SK-N-SH (cell line): ENCODE measurements around the gene DRD2. TPM values are rescaled to one million over a fixed set of nuclear protein-coding genes. Genes with fewer than 3 reads are reported as not detected.

ENCODE experiments used
- CTCF ChIA-PET: fragments of 300-600, 350-600 bp; formaldehyde crosslinking; extraction: SDS; loops from one replicate; lab custom pipeline; 2021; lab: Yijun Ruan, JAX
- POLR2A ChIA-PET: fragments of 350-600 bp; sonication (Branson Sonifier 250); formaldehyde crosslinking; extraction: SDS; loops from one replicate; lab custom pipeline; 2020; ENCODE audit warnings: antibody characterized with exemption, inconsistent platforms; lab: Yijun Ruan, JAX
- DNase-seq: peaks from one replicate; pipeline ENCODE4 v3.0.0; 2012
- H2AFZ ChIP-seq: fragments of 200-600 bp; sonication (generic); 2 replicates; pipeline ENCODE4 v1.8.1; 2016; ENCODE audit warnings: antibody characterized with exemption, mild to moderate bottlenecking, low read depth
- H3F3A ChIP-seq: fragments of 200-600 bp; sonication (generic); replicated peaks from 2 replicates; pipeline ENCODE3; 2016; ENCODE audit warnings: antibody characterized with exemption, mild to moderate bottlenecking; ENCODE audit not compliant: insufficient read depth
- H3K27ac ChIP-seq, 2 experiments: fragments of 200-500 bp in 1 of 2; fragments of 200-600 bp in 1 of 2; sonication (Bioruptor generic) in 1 of 2; sonication (generic), shearing (Covaris generic) in 1 of 2; 2 replicates each; pipeline versions ENCODE4 v1.5.1 to v1.6.1; 2014 to 2016; ENCODE audit warnings: low read depth in 2 of 2, inconsistent platforms in 1 of 2, low read length in 1 of 2, mild to moderate bottlenecking in 1 of 2, mixed read lengths in 1 of 2
- H3K27me3 ChIP-seq: fragments of 200-600 bp; sonication (generic), shearing (Covaris generic); 2 replicates; pipeline ENCODE4 v1.6.1; 2016; ENCODE audit warnings: mixed run types; ENCODE audit not compliant: insufficient read depth
- H3K36me3 ChIP-seq, 2 experiments: fragments of 200-500 bp in 1 of 2; fragments of 200-600 bp in 1 of 2; sonication (Bioruptor generic) in 1 of 2; sonication (generic) in 1 of 2; replicated peaks in 1 of 2; 2 replicates each; pipeline versions ENCODE3 to v1.5.1; 2014 to 2016; ENCODE audit warnings: low read length in 1 of 2, mild to moderate bottlenecking in 1 of 2; ENCODE audit not compliant: insufficient read depth in 2 of 2, control insufficient read depth in 1 of 2
- H3K4me1 ChIP-seq, 2 experiments: fragments of 200-500 bp in 1 of 2; fragments of 200-600 bp in 1 of 2; sonication (Bioruptor generic) in 1 of 2; sonication (generic), shearing (Covaris generic) in 1 of 2; 2 replicates each; pipeline versions ENCODE4 v1.5.1 to v1.6.1; 2014 to 2016; ENCODE audit warnings: low read depth in 1 of 2, low read length in 1 of 2, mixed run types in 1 of 2; ENCODE audit not compliant: insufficient read depth in 2 of 2, control insufficient read depth in 1 of 2
- H3K4me2 ChIP-seq: fragments of 200-600 bp; sonication (generic), shearing (Covaris generic); 2 replicates; pipeline ENCODE4 v1.6.1; 2017; ENCODE audit warnings: mixed run types
- H3K4me3 ChIP-seq, 2 experiments: fragments of 200-500 bp in 1 of 2; fragments of 200-600 bp in 1 of 2; sonication (Bioruptor generic) in 1 of 2; sonication (generic), shearing (Covaris generic) in 1 of 2; 2 replicates each; pipeline versions ENCODE4 v1.5.1 to v1.8.1; 2014 to 2016; ENCODE audit warnings: low read depth in 2 of 2, inconsistent platforms in 1 of 2, low read length in 1 of 2, mild to moderate bottlenecking in 1 of 2, mixed read lengths in 1 of 2, moderate library complexity in 1 of 2
- H3K79me2 ChIP-seq: fragments of 200-600 bp; sonication (generic); 2 replicates; pipeline ENCODE4 v1.8.1; 2017; ENCODE audit warnings: mild to moderate bottlenecking; ENCODE audit not compliant: insufficient read depth
- H3K9ac ChIP-seq: fragments of 200-600 bp; sonication (generic); 2 replicates; pipeline ENCODE4 v1.6.1; 2017; ENCODE audit warnings: mixed run types
- H3K9me2 ChIP-seq: fragments of 200-600 bp; sonication (generic); 2 replicates; pipeline ENCODE4 v1.6.1; 2017; ENCODE audit warnings: mixed run types
- H3K9me3 ChIP-seq: fragments of 200-600 bp; sonication (generic); 2 replicates; pipeline ENCODE4 v1.6.1; 2017; ENCODE audit warnings: mixed run types, mild to moderate bottlenecking, moderate library complexity
- H4K20me1 ChIP-seq: fragments of 200-600 bp; sonication (generic); 2 replicates; pipeline ENCODE4 v1.6.1; 2017; ENCODE audit warnings: mild to moderate bottlenecking, mixed run types; ENCODE audit not compliant: insufficient read depth
- CHD2 ChIP-seq: fragments of 150-350 bp; IDR thresholded peaks from 2 replicates; pipeline ENCODE4 v1.6.1; 2018; ENCODE audit warnings: low read length; ENCODE audit not compliant: partially characterized antibody
- EP300 ChIP-seq, 2 experiments: IDR thresholded peaks; 2 replicates each; pipeline versions ENCODE4 v1.4.0 to v1.6.1; 2012; ENCODE audit warnings: borderline replicate concordance in 1 of 2, low read depth in 1 of 2, low read length in 1 of 2
- EZH2phosphoT487 ChIP-seq: fragments of 200-600 bp; sonication (generic); IDR thresholded peaks from 2 replicates; pipeline ENCODE4 v1.6.1; 2017; ENCODE audit warnings: low read depth, mixed run types, mild to moderate bottlenecking, antibody characterized with exemption, moderate library complexity, borderline replicate concordance
- FOXJ3 ChIP-seq: sonication (generic); formaldehyde crosslinking; IDR thresholded peaks from 2 replicates; pipeline ENCODE4 v1.5.1; 2020; ENCODE audit warnings: mild to moderate bottlenecking, missing genetic modification reagents
- GATA2 ChIP-seq: sonication (generic); formaldehyde crosslinking; IDR thresholded peaks from 2 replicates; pipeline ENCODE4 v1.5.0; 2020; ENCODE audit warnings: mild to moderate bottlenecking, missing genetic modification reagents
- JUND ChIP-seq: IDR thresholded peaks from 2 replicates; pipeline ENCODE4 v1.4.0; 2012
- MAX ChIP-seq: IDR thresholded peaks from 2 replicates; pipeline ENCODE4 v1.4.0; 2012; ENCODE audit warnings: low read depth
- POLR2AphosphoS5 ChIP-seq: IDR thresholded peaks from 2 replicates; pipeline ENCODE4 v1.6.1; 2012; ENCODE audit warnings: low read depth, low read length
- RAD21 ChIP-seq: IDR thresholded peaks from 2 replicates; pipeline ENCODE4 v1.6.1; 2012; ENCODE audit warnings: mild to moderate bottlenecking, low read length
- RCOR1 ChIP-seq: fragments of 150-350 bp; IDR thresholded peaks from 2 replicates; pipeline ENCODE4 v1.6.1; 2017; ENCODE audit warnings: antibody characterized with exemption, low read length
- REST ChIP-seq: IDR thresholded peaks from 2 replicates; pipeline ENCODE4 v1.6.1; 2012; ENCODE audit warnings: mild to moderate bottlenecking, low read depth, low read length, moderate library complexity
- RFX5 ChIP-seq: IDR thresholded peaks from 2 replicates; pipeline ENCODE4 v1.6.1; 2012; ENCODE audit warnings: mild to moderate bottlenecking, improper control_type of control experiment, low read length
- RXRA ChIP-seq: IDR thresholded peaks from 2 replicates; pipeline ENCODE4 v1.4.0; 2012; ENCODE audit warnings: low read depth, mild to moderate bottlenecking, borderline replicate concordance
- SMC3 ChIP-seq: IDR thresholded peaks from 2 replicates; pipeline ENCODE4 v1.6.1; 2012; ENCODE audit warnings: low read depth, low read length, improper control_type of control experiment
- TAF1 ChIP-seq: IDR thresholded peaks from 2 replicates; pipeline ENCODE4 v1.6.1; 2012; ENCODE audit warnings: low read depth, mild to moderate bottlenecking, low read length, moderate library complexity, borderline replicate concordance
- TEAD4 ChIP-seq: IDR thresholded peaks from 2 replicates; pipeline ENCODE4 v1.4.0; 2012; ENCODE audit warnings: mild to moderate bottlenecking, borderline replicate concordance; ENCODE audit not compliant: insufficient read depth
- USF2 ChIP-seq: fragments of 150-350 bp; IDR thresholded peaks from 2 replicates; pipeline ENCODE4 v1.6.1; 2017; ENCODE audit warnings: antibody characterized with exemption, low read length, low read depth, borderline replicate concordance
- ZBTB33 ChIP-seq: IDR thresholded peaks from 2 replicates; pipeline ENCODE4 v1.4.0; 2012; ENCODE audit warnings: low read depth, borderline replicate concordance
- WGBS: methylation state at CpG from one replicate; pipeline ENCODE4 v1.1.6; 2017; ENCODE audit warnings: low lambda C conversion rate; 5-methylcytosine and 5-hydroxymethylcytosine counted together
- polyA plus RNA-seq, 3 experiments: library from polyadenylated mRNA; depleted of rRNA; stranded (reverse); fragments of >200 nt; gene quantifications; 2 replicates each; pipeline ENCODE4 v1.2.3, GENCODE V29; 2012

Gene DRD2
- polyA plus RNA-seq, 1 of the 3 experiments (the other 2 are of a cell fraction): 0.10 TPM

GRCh38 chr11:113436672-113437252, 38.4 kb downstream of the DRD2 start:
- DNase-seq: peak; percentile 78
- H3F3A ChIP-seq: no peaks in the 10 kb centered on the region
- no peaks in the 10 kb centered on the region for H3K27me3 ChIP-seq
- no peak overlapping the region for H3K9ac ChIP-seq
- H3K9me3 ChIP-seq: no peaks in the 10 kb centered on the region
- H3K4me2 ChIP-seq: no peak overlapping the region
- no peaks in the 10 kb centered on the region for H3K9me2 ChIP-seq
- CTCF ChIA-PET: interaction anchor here (1.1 to 1.5 kb wide), 4 partner anchors 20 to 294 kb away, joined by 3 read pairs; no protein-coding TSS in a partner anchor
- no peaks in the 10 kb centered on the region for H3K36me3 ChIP-seq
- H2AFZ ChIP-seq: no peak overlapping the region
- peak; percentile 20; the same call in 1 of the 2 replicates for TF ChIP-seq SMC3
- peak; percentile 20 for TF ChIP-seq CHD2
- no peak for TF ChIP-seq RCOR1
- TF ChIP-seq GATA2: peak; percentile 63
- no peak for TF ChIP-seq JUND
- peak in 1 of 2 experiments; percentile 75; a peak in 1 of 4 replicates for TF ChIP-seq EP300 (IDR thresholded peaks at IDR 0.05; ENCODE audit: borderline replicate concordance in 1 of 2, low read depth in 1 of 2, low read length in 1 of 2)
- TF ChIP-seq RAD21: peak; percentile 27; the same call in 1 of the 2 replicates
- H3K4me3 ChIP-seq: no peak overlapping the region
- no peaks in the 10 kb centered on the region for H3K79me2 ChIP-seq
- WGBS: 29% methylated on average over 6 of the region's 6 CpGs
- POLR2A ChIA-PET: no interaction called here
- H3K27ac ChIP-seq: peak overlapping the region in 1 of 2 experiments; percentile 82; a peak in 2 of 4 replicates
- no peaks in the 10 kb centered on the region for H4K20me1 ChIP-seq
- H3K4me1 ChIP-seq: peaks cover 0 to 29% of the 10 kb centered on the region in 2 experiments; a peak in 2 of 4 replicates

GRCh38 chr11:113435190-113435968, 39.8 kb downstream of the DRD2 start:
- Histone ChIP-seq H3K79me2 (no peaks in the 10 kb centered on the region), H4K20me1 (no peaks in the 10 kb centered on the region), H3K4me3 (no peak overlapping the region), H3K27ac (peak overlapping the region in 1 of 2 experiments; percentile 9; a peak in 1 of 4 replicates), H3K4me1 (peaks cover 0 to 26% of the 10 kb centered on the region in 2 experiments; a peak in 2 of 4 replicates), H3K36me3 (no peaks in the 10 kb centered on the region), H3F3A (no peaks in the 10 kb centered on the region), H3K4me2 (no peak overlapping the region), H3K9ac (no peak overlapping the region), H3K9me2 (no peaks in the 10 kb centered on the region), H2AFZ (no peak overlapping the region), H3K27me3 (no peaks in the 10 kb centered on the region), H3K9me3 (no peaks in the 10 kb centered on the region)
- TF ChIP-seq EZH2phosphoT487: no peak
- TF ChIP-seq ZBTB33: no peak
- TF ChIP-seq USF2: no peak
- no peak for TF ChIP-seq RXRA
- no peak for TF ChIP-seq RFX5
- no peak for TF ChIP-seq FOXJ3
- TF ChIP-seq REST: no peak
- TF ChIP-seq TEAD4: no peak
- TF ChIP-seq MAX: no peak
- TF ChIP-seq RCOR1: no peak
- no peak for TF ChIP-seq POLR2AphosphoS5
- no peak for TF ChIP-seq CHD2
- TF ChIP-seq TAF1: no peak
- TF ChIP-seq JUND: no peak
- no peak for TF ChIP-seq GATA2
- POLR2A ChIA-PET: no interaction called here
- CTCF ChIA-PET: interaction anchor here (0.6 to 0.7 kb wide), 2 partner anchors 253 to 295 kb away, joined by 3 read pairs; no protein-coding TSS in a partner anchor
- DNase-seq: no peak
- 72% methylated on average over 7 of the region's 8 CpGs for WGBS
